Calu3 (cell line): ENCODE results near the gene SLC22A15. TPM values are rescaled to one million over a fixed set of nuclear protein-coding genes. Genes with fewer than 3 reads are reported as not detected.

Source experiments
- BruUV-seq: library from RNA; stranded (reverse); fragments of 400-500 nt; replicated peaks from 2 replicates; lab custom pipeline; 2021; lab: Mats Ljungman, UMichigan
- CTCF ChIA-PET: fragments of 300-600 bp; sonication (Branson Sonifier 250); formaldehyde crosslinking; loops from one replicate; lab custom pipeline; 2022; ENCODE audit warnings: antibody characterized with exemption; lab: Charles Lee
- DNase-seq: peaks from one replicate; pipeline ENCODE4 v3.0.0; 2022
- H3K27ac Mint-ChIP-seq: one replicate; pipeline ENCODE4 v1.8.0; 2022; ENCODE audit warnings: mixed read lengths; ENCODE audit not compliant: unreplicated experiment
- H3K27me3 Mint-ChIP-seq: one replicate; pipeline ENCODE4 v1.8.0; 2022; ENCODE audit warnings: mixed read lengths; ENCODE audit not compliant: unreplicated experiment
- H3K36me3 Mint-ChIP-seq: one replicate; pipeline ENCODE4 v1.8.0; 2022; ENCODE audit warnings: mild to moderate bottlenecking, moderate library complexity, mixed read lengths; ENCODE audit not compliant: insufficient read depth, unreplicated experiment
- H3K4me1 Mint-ChIP-seq: one replicate; pipeline ENCODE4 v1.8.0; 2022; ENCODE audit warnings: mild to moderate bottlenecking, low read depth, mixed read lengths; ENCODE audit not compliant: unreplicated experiment
- H3K4me3 Mint-ChIP-seq: one replicate; pipeline ENCODE4 v1.8.0; 2022; ENCODE audit warnings: mild to moderate bottlenecking, low read depth, moderate library complexity, mixed read lengths; ENCODE audit not compliant: unreplicated experiment
- H3K9me3 Mint-ChIP-seq: one replicate; pipeline ENCODE4 v1.8.0; 2022; ENCODE audit warnings: low read depth, mixed read lengths; ENCODE audit not compliant: unreplicated experiment
- CTCF ChIP-seq: fragments of 200-600 bp; IDR thresholded peaks from one replicate; pipeline ENCODE4 v1.8.0; 2022; ENCODE audit warnings: antibody characterized with exemption; ENCODE audit not compliant: unreplicated experiment
- intact Hi-C: fragments of 100-400 bp; cut with micrococcal nuclease; formaldehyde crosslinking; loops from one replicate; pipeline ENCODE4 v1.10.0; 2022; ENCODE audit not compliant: unreplicated experiment
- total RNA-seq: library from RNA; stranded (reverse); gene quantifications from 2 replicates; pipeline ENCODE4 v1.2.3, GENCODE V29; 2022

Gene SLC22A15
- total RNA-seq, 1 experiment from 2014 or later = 5.0 TPM

- no TSS peak for BruUV-seq
- H3K36me3 Mint-ChIP-seq = no peaks in the 10 kb centered on the region
Observed at GRCh38 chr1:116075575-116075974, 99.3 kb downstream of the SLC22A15 start.

GRCh38 chr1:116075990-116076389, 99.7 kb downstream of the SLC22A15 start:
- Mint-ChIP-seq H3K4me1 (peaks cover 9% of the 10 kb centered on the region), H3K9me3 (no peaks in the 10 kb centered on the region), H3K27me3 (no peaks in the 10 kb centered on the region), H3K36me3 (no peaks in the 10 kb centered on the region), H3K4me3 (no peak overlapping the region), H3K27ac (no peak overlapping the region)
- intact Hi-C loops = no loop called here
- no peak for DNase-seq
- BruUV-seq = no TSS peak
- TF ChIP-seq CTCF = no peak
- CTCF ChIA-PET = no interaction called here

More at GRCh38 chr1:116075575-116075974, 99.3 kb downstream of the SLC22A15 start:
- H3K27ac Mint-ChIP-seq = no peak overlapping the region
- no peak overlapping the region for H3K4me3 Mint-ChIP-seq
- intact Hi-C loops = no loop called here
- no peaks in the 10 kb centered on the region for H3K27me3 Mint-ChIP-seq
- CTCF ChIA-PET = no interaction called here
- H3K9me3 Mint-ChIP-seq = no peaks in the 10 kb centered on the region
- DNase-seq = no peak
- no peak for TF ChIP-seq CTCF
- H3K4me1 Mint-ChIP-seq = peaks cover 9% of the 10 kb centered on the region

- H3K27ac Mint-ChIP-seq = no peak overlapping the region
- DNase-seq = no peak
- H3K36me3 Mint-ChIP-seq = no peaks in the 10 kb centered on the region
- CTCF ChIA-PET = no interaction called here
- H3K27me3 Mint-ChIP-seq = no peaks in the 10 kb centered on the region
- no peak overlapping the region for H3K4me3 Mint-ChIP-seq
- no TSS peak for BruUV-seq
- H3K4me1 Mint-ChIP-seq = peaks cover 9% of the 10 kb centered on the region
- intact Hi-C loops = no loop called here
- TF ChIP-seq CTCF = no peak
- no peaks in the 10 kb centered on the region for H3K9me3 Mint-ChIP-seq
Observed at GRCh38 chr1:116076831-116077230, 100.5 kb downstream of the SLC22A15 start.

- peaks cover 9% of the 10 kb centered on the region for H3K4me1 Mint-ChIP-seq
- CTCF ChIA-PET = no interaction called here
- no peak overlapping the region for H3K4me3 Mint-ChIP-seq
- DNase-seq = no peak
- no peaks in the 10 kb centered on the region for H3K36me3 Mint-ChIP-seq
- no peak for TF ChIP-seq CTCF
- H3K27ac Mint-ChIP-seq = no peak overlapping the region
- no peaks in the 10 kb centered on the region for H3K9me3 Mint-ChIP-seq
- intact Hi-C loops = no loop called here
- no peaks in the 10 kb centered on the region for H3K27me3 Mint-ChIP-seq
- no TSS peak for BruUV-seq
Observed at GRCh38 chr1:116078699-116079223, 102.4 kb downstream of the SLC22A15 start.
